HCT116 (cell line): ENCODE results near the gene SLC27A2. TPM values are rescaled to one million over a fixed set of nuclear protein-coding genes. Genes with fewer than 3 reads are reported as not detected.

Experiments
- ATAC-seq: fragments of 200-7000 bp; cut with Tn5 transposase; 2 replicates; pipeline ENCODE4 v1.9.1; 2020; ENCODE audit warnings: mild to moderate bottlenecking, moderate library complexity
- BruUV-seq: library from RNA; stranded (reverse); fragments of 400-500 nt; replicated peaks from 2 replicates; lab custom pipeline; 2021; lab: Mats Ljungman, UMichigan
- CTCF ChIA-PET: fragments of 300-600 bp; sonication (Branson Sonifier 250); formaldehyde crosslinking; loops from one replicate; lab custom pipeline; 2021; ENCODE audit warnings: antibody characterized with exemption; lab: Charles Lee
- POLR2A ChIA-PET: fragments of 300-600, 350-600 bp; sonication (Branson Sonifier 250); formaldehyde crosslinking; loops from one replicate; lab custom pipeline; 2021; ENCODE audit warnings: antibody characterized with exemption; lab: Charles Lee
- RAD21 ChIA-PET, 2 experiments: fragments of 300-600 bp; sonication (Branson Sonifier 250); formaldehyde crosslinking; loops; one replicate each; lab custom pipeline; 2023; ENCODE audit warnings: low total read pairs in 2 of 2; ENCODE audit not compliant: uncharacterized antibody in 2 of 2, unreplicated experiment in 2 of 2, low non-redundant PET in 1 of 2; lab: Charles Lee
- DNase-seq: peaks from one replicate; pipeline ENCODE4 v3.0.0-alpha.2; 2010; ENCODE audit warnings: low read depth, low spot score
- H2AFZ ChIP-seq: fragments of 200-600 bp; shearing (Covaris generic), sonication (generic); 2 replicates; pipeline ENCODE4 v1.6.1; 2017; ENCODE audit warnings: low read depth, mixed run types, mixed read lengths, antibody characterized with exemption, low read length; ENCODE audit not compliant: poor library complexity, severe bottlenecking
- H3K27ac ChIP-seq: 2 replicates; pipeline ENCODE4 v1.5.1; 2012; ENCODE audit warnings: low read depth, low read length
- H3K27me3 ChIP-seq: fragments of 200-600 bp; sonication (generic); 2 replicates; pipeline ENCODE4 v1.6.1; 2016; ENCODE audit warnings: mixed run types, low read length, mixed read lengths; ENCODE audit not compliant: insufficient read depth
- H3K36me3 ChIP-seq, 2 experiments: fragments of 200-500 bp in 1 of 2; fragments of 200-600 bp in 1 of 2; sonication (Bioruptor generic) in 1 of 2; sonication (generic) in 1 of 2; 2 replicates each; pipeline versions ENCODE4 v1.5.1 to v1.6.1; 2014 to 2016; ENCODE audit warnings: low read length in 2 of 2, inconsistent platforms in 1 of 2, mixed read lengths in 1 of 2, mixed run types in 1 of 2; ENCODE audit not compliant: insufficient read depth in 2 of 2, control insufficient read depth in 1 of 2
- H3K4me1 ChIP-seq, 2 experiments: fragments of 200-600 bp in 1 of 2; sonication (generic) in 1 of 2; 2 replicates each; pipeline versions ENCODE4 v1.5.1 to v1.6.1; 2012 to 2017; ENCODE audit warnings: low read length in 2 of 2, inconsistent platforms in 1 of 2, mild to moderate bottlenecking in 1 of 2, mixed read lengths in 1 of 2, mixed run types in 1 of 2, moderate library complexity in 1 of 2; ENCODE audit not compliant: insufficient read depth in 2 of 2, control insufficient read depth in 1 of 2
- H3K4me2 ChIP-seq: fragments of 200-600 bp; sonication (generic); 2 replicates; pipeline ENCODE4 v1.6.1; 2017; ENCODE audit warnings: mixed run types, low read length, mixed read lengths
- H3K4me3 ChIP-seq, 2 experiments: fragments of 200-600 bp in 1 of 2; sonication (generic) in 1 of 2; replicated peaks in 1 of 2; 2 replicates each; pipeline ENCODE4 v1.5.1; 2011 to 2016; ENCODE audit warnings: low read length in 2 of 2, control low read depth in 1 of 2, low read depth in 1 of 2, mild to moderate bottlenecking in 1 of 2, mixed read lengths in 1 of 2, mixed run types in 1 of 2
- H3K79me2 ChIP-seq: fragments of 200-600 bp; sonication (generic); 2 replicates; pipeline ENCODE4 v1.6.1; 2017; ENCODE audit warnings: mild to moderate bottlenecking, mixed run types, low read length, moderate library complexity, mixed read lengths; ENCODE audit not compliant: insufficient read depth
- H3K9ac ChIP-seq: fragments of 200-600 bp; sonication (generic); 2 replicates; pipeline ENCODE4 v1.6.1; 2016; ENCODE audit warnings: low read length, mixed read lengths
- H3K9me2 ChIP-seq: fragments of 200-600 bp; sonication (generic), shearing (Covaris generic); 2 replicates; pipeline ENCODE4 v1.6.1; 2017; ENCODE audit warnings: mixed run types, mild to moderate bottlenecking, moderate library complexity; ENCODE audit not compliant: insufficient read depth
- H3K9me3 ChIP-seq, 2 experiments: fragments of 200-500 bp in 1 of 2; fragments of 200-600 bp in 1 of 2; sonication (Bioruptor generic) in 1 of 2; sonication (generic) in 1 of 2; 2 replicates each; pipeline ENCODE4 v1.6.1; 2014 to 2017; ENCODE audit warnings: low read length in 2 of 2, mixed read lengths in 2 of 2, inconsistent platforms in 1 of 2, low read depth in 1 of 2, mild to moderate bottlenecking in 1 of 2, mixed run types in 1 of 2, moderate library complexity in 1 of 2; ENCODE audit not compliant: control insufficient read depth in 1 of 2, insufficient read depth in 1 of 2
- H4K20me1 ChIP-seq: fragments of 200-600 bp; sonication (generic), shearing (Covaris generic); 2 replicates; pipeline ENCODE4 v1.6.1; 2017; ENCODE audit warnings: mixed run types, mild to moderate bottlenecking, moderate library complexity; ENCODE audit not compliant: insufficient read depth
- CBX3 ChIP-seq: IDR thresholded peaks from 2 replicates; pipeline ENCODE4 v1.6.1; 2012; ENCODE audit warnings: low read depth
- CTCF ChIP-seq, 3 experiments: fragments of 200-600 bp in 1 of 3; sonication (generic) in 1 of 3; IDR thresholded peaks in 2 of 3; conservative IDR thresholded peaks in 1 of 3; 2 replicates each; pipeline ENCODE4 v1.5.1; 2012 to 2017; ENCODE audit warnings: low read depth in 2 of 3, low read length in 2 of 3, antibody characterized with exemption in 1 of 3, borderline replicate concordance in 1 of 3, control low read depth in 1 of 3, mild to moderate bottlenecking in 1 of 3, mixed read lengths in 1 of 3, mixed run types in 1 of 3, moderate library complexity in 1 of 3; ENCODE audit not compliant: insufficient read depth in 1 of 3
- ELF1 ChIP-seq: IDR thresholded peaks from 2 replicates; pipeline ENCODE4 v1.6.1; 2012; ENCODE audit warnings: low read depth, borderline replicate concordance
- EZH2 ChIP-seq: fragments of 200-600 bp; sonication (generic); IDR thresholded peaks from 2 replicates; pipeline ENCODE4 v1.6.1; 2017; ENCODE audit warnings: antibody characterized with exemption, mixed run types
- EZH2phosphoT487 ChIP-seq: fragments of 200-600 bp; IDR thresholded peaks from 2 replicates; pipeline ENCODE4 v1.6.1; 2018; ENCODE audit warnings: antibody characterized with exemption, borderline replicate concordance
- FOSL1 ChIP-seq: IDR thresholded peaks from 2 replicates; pipeline ENCODE4 v1.6.1; 2012; ENCODE audit warnings: low read depth
- POLR2A ChIP-seq: IDR thresholded peaks from 2 replicates; pipeline ENCODE4 v1.7.0; 2011; ENCODE audit warnings: borderline replicate concordance; ENCODE audit not compliant: insufficient read depth, insufficient read length; ENCODE audit errors: extremely low read depth
- RAD21 ChIP-seq: IDR thresholded peaks from 2 replicates; pipeline ENCODE4 v1.6.1; 2012; ENCODE audit warnings: low read depth, mild to moderate bottlenecking
- REST ChIP-seq: IDR thresholded peaks from 2 replicates; pipeline ENCODE4 v1.6.1; 2012; ENCODE audit warnings: low read depth
- SIN3A ChIP-seq: IDR thresholded peaks from 2 replicates; pipeline ENCODE4 v1.6.1; 2012; ENCODE audit warnings: low read depth
- SP1 ChIP-seq: IDR thresholded peaks from 2 replicates; pipeline ENCODE4 v1.6.1; 2012; ENCODE audit warnings: low read depth
- SRF ChIP-seq: IDR thresholded peaks from 2 replicates; pipeline ENCODE4 v1.6.1; 2012; ENCODE audit warnings: low read depth
- TCF7L2 ChIP-seq: IDR thresholded peaks from 2 replicates; pipeline ENCODE4 v1.7.0; 2011; ENCODE audit warnings: borderline replicate concordance, inconsistent platforms; ENCODE audit not compliant: insufficient read depth, insufficient read length; ENCODE audit errors: extremely low read depth
- ZNF274 ChIP-seq: fragments of 200-500 bp; sonication (Bioruptor generic); IDR thresholded peaks from 2 replicates; pipeline ENCODE4 v1.6.1; 2014; ENCODE audit warnings: mild to moderate bottlenecking, low read depth, low read length, inconsistent platforms
- intact Hi-C: fragments of 100-400 bp; cut with micrococcal nuclease; formaldehyde crosslinking; loops from 2 replicates; pipeline ENCODE4 v1.10.0; 2022
- total RNA-seq: library from RNA; stranded (reverse); gene quantifications from one replicate; pipeline ENCODE4 v1.2.1, GENCODE V29; 2021; ENCODE audit not compliant: unreplicated experiment

The SLC27A2 gene
- total RNA-seq, 1 experiment from 2014 or later: 14.0 TPM

- Histone ChIP-seq H3K27me3 (peaks cover 3% of the 10 kb centered on the region; the same call in 1 of the 2 replicates), H3K4me1 (no peaks in the 10 kb centered on the region; a peak in 1 of 4 replicates), H2AFZ (no peak overlapping the region), H3K36me3 (no peaks in the 10 kb centered on the region), H3K9me3 (no peaks in the 10 kb centered on the region)
- no peak for TF ChIP-seq EZH2
- no peak for TF ChIP-seq FOSL1
- no peak for TF ChIP-seq CTCF (IDR thresholded peaks at IDR 0.05 in 2 of 3, conservative IDR thresholded peaks at IDR 0.05 in 1 of 3; ENCODE audit: borderline replicate concordance in 1 of 3, insufficient read depth in 1 of 3, low read depth in 2 of 3, low read length in 2 of 3)
- TF ChIP-seq EZH2phosphoT487: no peak
- no peak for TF ChIP-seq SRF
- TF ChIP-seq RAD21: no peak
- no peak for TF ChIP-seq ZNF274
- no peak for TF ChIP-seq ELF1
- no peak for TF ChIP-seq TCF7L2
- no peak for TF ChIP-seq POLR2A
- TF ChIP-seq CBX3: no peak
- TF ChIP-seq SIN3A: no peak
- no peak for TF ChIP-seq SP1
- no peak for TF ChIP-seq REST
- TF ChIP-seq, all 23 proteins: peak for 0
- Histone ChIP-seq H3K9ac (no peak overlapping the region), H3K4me2 (no peak overlapping the region), H3K79me2 (no peaks in the 10 kb centered on the region), H3K27ac (no peak overlapping the region), H3K9me2 (no peaks in the 10 kb centered on the region), H3K4me3 (no peak overlapping the region), H4K20me1 (no peaks in the 10 kb centered on the region)
- BruUV-seq: no TSS peak
- CTCF ChIA-PET: no interaction called here
- POLR2A ChIA-PET: no interaction called here
- intact Hi-C loops: no loop called here
- RAD21 ChIA-PET: interaction anchor here in 1 of 2 experiments (0.7 kb wide), 1 partner anchor 97 kb away, joined by 3 read pairs; no protein-coding TSS in a partner anchor
- DNase-seq (no peak), ATAC-seq (no peak)
Observed at GRCh38 chr15:50250760-50251394, 68.9 kb downstream of the SLC27A2 start.
